ENCODE measurements around the gene RIT1.

- TF ChIP-seq GATA1 (IDR thresholded peaks at IDR 0.05; ENCODE audit: low read depth, low read length), result no peak
- no peak for TF ChIP-seq POLR2A (IDR thresholded peaks at IDR 0.05; ENCODE audit: low read length)
Observed at GRCh38 chr1:155933591-155934096, 22.5 kb upstream of the RIT1 start.
